HL-60 (cell line): ENCODE data around the gene TPRX1.
"Not testable (repeated sequence)": the region's sequence is repeated elsewhere in the genome, so short reads cannot be mapped to it uniquely, and the experiment has no call there.

Experiments
- DNase-seq, 2 experiments: peaks; one replicate each; pipeline ENCODE4 v3.0.0-alpha.2; 2010 to 2020; ENCODE audit warnings: low read depth in 1 of 2, low spot score in 1 of 2
- H3K27ac ChIP-seq: fragments of 250-450 bp; sonication (Bioruptor Pico); replicated peaks from 2 replicates; pipeline ENCODE4 v1.5.1; 2020; ENCODE audit warnings: mild to moderate bottlenecking, moderate library complexity
- H3K27me3 ChIP-seq: fragments of 250-450 bp; sonication (Bioruptor Pico); 2 replicates; pipeline ENCODE4 v1.5.1; 2021; ENCODE audit warnings: mild to moderate bottlenecking, moderate library complexity; ENCODE audit not compliant: insufficient read depth, poor library complexity, severe bottlenecking
- H3K4me3 ChIP-seq: replicated peaks from 2 replicates; pipeline ENCODE4 v1.5.1; 2011; ENCODE audit warnings: mild to moderate bottlenecking, control low read depth, low read length; ENCODE audit not compliant: insufficient read depth
- CTCF ChIP-seq: IDR thresholded peaks from one replicate; pipeline ENCODE4 v1.5.1; 2011; ENCODE audit warnings: low read length, control low read depth, inconsistent platforms; ENCODE audit not compliant: insufficient read depth
- GABPA ChIP-seq: IDR thresholded peaks from 2 replicates; pipeline ENCODE4 v1.6.1; 2012; ENCODE audit warnings: low read depth
- POLR2AphosphoS5 ChIP-seq: IDR thresholded peaks from 2 replicates; pipeline ENCODE4 v1.6.1; 2012; ENCODE audit warnings: low read depth
- REST ChIP-seq: IDR thresholded peaks from 2 replicates; pipeline ENCODE4 v1.6.1; 2012; ENCODE audit warnings: low read depth; ENCODE audit not compliant: insufficient replicate concordance
- SPI1 ChIP-seq: IDR thresholded peaks from 2 replicates; pipeline ENCODE4 v1.6.1; 2012; ENCODE audit warnings: low read depth, mild to moderate bottlenecking, borderline replicate concordance

TPRX1 gene

GRCh38 chr19:47824396-47824795 lies 20.0 kb upstream of the TPRX1 start:
- Histone ChIP-seq H3K27ac (no peak overlapping the region), H3K4me3 (no peak overlapping the region), H3K27me3 (peaks cover 8% of the 10 kb centered on the region)
- no peak for DNase-seq
- TF ChIP-seq REST (no peak), CTCF (no peak), SPI1 (no peak), GABPA (no peak), POLR2AphosphoS5 (no peak)

- Histone ChIP-seq H3K27ac (no peak within 1 kb of the TSS), H3K4me3 (no peak within 1 kb of the TSS), H3K27me3 (peaks cover 8% of the 10 kb centered on the region)
- DNase-seq, result no peak
- TF ChIP-seq POLR2AphosphoS5 (no peak), REST (no peak), SPI1 (no peak), GABPA (no peak), CTCF (no peak)
Observed at GRCh38 chr19:47821460-47822020, 17.2 kb upstream of the TPRX1 start, which contains the start of gene CRX. CRX (plus strand) TSS chr19:47821937; CDS start chr19:47834444, 12,507 bp downstream.

DNA sequence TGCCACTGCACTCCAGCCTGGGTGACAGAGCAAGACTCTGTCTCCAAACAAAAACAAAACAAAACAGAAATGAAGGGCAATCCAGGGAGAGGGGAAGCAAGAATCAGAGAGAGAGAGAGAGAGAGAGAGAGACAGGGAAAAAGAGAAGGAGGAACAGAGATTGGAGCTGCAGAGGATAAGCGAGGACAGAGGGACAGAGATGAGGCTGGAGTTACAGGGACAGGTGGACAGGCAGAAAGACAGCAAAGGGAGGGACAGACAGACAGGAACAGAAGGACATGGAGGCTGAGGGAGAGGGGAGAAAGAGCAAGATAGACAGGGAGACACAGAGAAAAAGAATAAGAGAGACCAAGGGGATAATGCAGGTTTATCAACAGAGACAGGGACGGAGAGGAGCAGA lies 16.1 kb upstream of the TPRX1 start:
- no peak for TF ChIP-seq GABPA
- Histone ChIP-seq H3K27ac (no peak overlapping the region), H3K4me3 (no peak overlapping the region), H3K27me3 (peaks cover 8% of the 10 kb centered on the region)
- DNase-seq, result no peak

DNA sequence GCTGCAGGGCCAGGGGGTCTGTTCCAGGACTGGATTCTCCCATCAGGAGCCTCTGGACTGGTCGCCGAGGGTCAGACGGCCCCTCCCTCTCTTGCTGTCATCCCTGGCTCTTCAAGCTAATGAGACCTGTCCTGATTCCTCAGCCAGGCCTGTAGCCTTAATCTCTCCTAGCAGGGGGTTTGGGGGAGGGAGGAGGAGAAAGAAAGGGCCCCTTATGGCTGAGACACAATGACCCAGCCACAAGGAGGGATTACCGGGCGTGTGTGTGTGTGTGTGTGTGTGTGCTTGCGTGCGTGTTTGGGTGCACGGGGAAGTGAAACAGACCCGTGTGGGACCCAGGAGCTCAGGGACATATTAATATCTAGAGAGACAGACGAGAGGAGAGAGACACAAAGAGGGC lies 15.5 kb upstream of the TPRX1 start:
- Histone ChIP-seq H3K4me3 (no peak overlapping the region), H3K27ac (no peak overlapping the region), H3K27me3 (peaks cover 8% of the 10 kb centered on the region)
- TF ChIP-seq SPI1 (no peak), POLR2AphosphoS5 (no peak), REST (no peak), CTCF (no peak), GABPA (no peak)
- DNase-seq, result no peak

- H3K4me3 ChIP-seq, DNase-seq, H3K27ac ChIP-seq, H3K27me3 ChIP-seq: not testable (repeated sequence)
Observed at GRCh38 chr19:47818221-47818620, 13.9 kb upstream of the TPRX1 start.

DNA sequence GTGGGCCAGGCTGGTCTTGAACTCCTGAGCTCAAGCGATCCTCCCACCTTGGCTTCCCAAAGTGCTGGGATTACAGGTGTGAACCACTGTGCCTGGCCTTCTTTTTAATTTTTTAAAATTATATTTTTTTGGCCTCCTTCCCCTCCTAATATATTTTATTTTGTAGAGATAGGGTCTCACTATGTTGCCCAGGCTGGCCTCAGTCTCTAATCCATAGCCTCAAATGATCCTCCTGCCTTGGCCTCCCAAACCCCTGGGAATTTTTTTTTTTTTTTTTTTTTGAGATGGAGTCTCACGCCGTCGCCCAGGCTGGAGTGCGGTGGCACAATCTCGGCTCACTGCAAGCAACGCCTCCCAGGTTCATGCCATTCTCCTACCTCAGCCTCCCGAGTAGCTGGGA lies 11.9 kb upstream of the TPRX1 start:
- not testable (repeated sequence) for H3K27me3 ChIP-seq, H3K27ac ChIP-seq, H3K4me3 ChIP-seq, DNase-seq
